Nucleus accumbens (tissue), 56 donors: Measurements from ENCODE around the gene PPM1B.
"Not testable (repeated sequence)": the region's sequence is repeated elsewhere in the genome, so short reads cannot be mapped to it uniquely, and the experiment has no call there.

Source experiments
- DNase-seq, 56 donors: peaks; one replicate each; lab custom pipeline; 2025; lab: John Stamatoyannopoulos, UW

The PPM1B gene

GRCh38 chr2:44195714-44196113, 27.0 kb downstream of the PPM1B start:
- DNase-seq, result no peak

GRCh38 chr2:44197816-44198215, 29.1 kb downstream of the PPM1B start:
- no peak for DNase-seq

- no peak for DNase-seq
Measured at GRCh38 chr2:44200011-44200410, 31.3 kb downstream of the PPM1B start.

- DNase-seq, result no peak
Measured at GRCh38 chr2:44200759-44201158, 32.1 kb downstream of the PPM1B start.

GRCh38 chr2:44201648-44202165, 33.0 kb downstream of the PPM1B start:
- no peak for DNase-seq

- no peak for DNase-seq
Measured at GRCh38 chr2:44203542-44203941, 34.9 kb downstream of the PPM1B start.

- no peak for DNase-seq
Measured at GRCh38 chr2:44205169-44205568, 36.5 kb downstream of the PPM1B start.

GRCh38 chr2:44207102-44207501, 38.4 kb downstream of the PPM1B start:
- DNase-seq, result no peak

GRCh38 chr2:44207648-44208047, 39.0 kb downstream of the PPM1B start:
- not testable (repeated sequence) for DNase-seq

GRCh38 chr2:44210362-44210761, 41.7 kb downstream of the PPM1B start:
- DNase-seq, result no peak

GRCh38 chr2:44211183-44211582, 42.5 kb downstream of the PPM1B start:
- DNase-seq, result no peak

- DNase-seq, result no peak
Measured at GRCh38 chr2:44212302-44212701, 43.6 kb downstream of the PPM1B start.

- no peak for DNase-seq
Measured at GRCh38 chr2:44215827-44216226, 47.2 kb downstream of the PPM1B start.

- DNase-seq, result no peak
Measured at GRCh38 chr2:44218771-44219170, 50.1 kb downstream of the PPM1B start.

- DNase-seq, result no peak
Measured at GRCh38 chr2:44226753-44227152, 58.1 kb downstream of the PPM1B start.

GRCh38 chr2:44230378-44230777, 61.7 kb downstream of the PPM1B start:
- peak in 4 of 56 donors; percentile 1 to 8 (median 4) for DNase-seq

GRCh38 chr2:44233450-44234128, 64.9 kb downstream of the PPM1B start:
- no peak for DNase-seq

GRCh38 chr2:44237221-44237620, 68.5 kb downstream of the PPM1B start:
- no peak for DNase-seq

GRCh38 chr2:44242904-44243303, 74.2 kb downstream of the PPM1B start:
- peak in 1 of 56 donors; percentile 4 for DNase-seq

GRCh38 chr2:44244135-44244871, 75.6 kb downstream of the PPM1B start:
- peak in 42 of 56 donors; percentile 1 to 71 (median 22) for DNase-seq

- DNase-seq, result no peak
Measured at GRCh38 chr2:44245083-44245861, 76.6 kb downstream of the PPM1B start.
